Caco-2 (cell line): ENCODE measurements around the gene SLC5A8. TPM values are rescaled to one million over a fixed set of nuclear protein-coding genes. Genes with fewer than 3 reads are reported as not detected.
"Not testable (repeated sequence)": the region's sequence is repeated elsewhere in the genome, so short reads cannot be mapped to it uniquely, and the experiment has no call there.

ENCODE experiments used
- BruUV-seq: library from RNA; stranded (reverse); fragments of 400-500 nt; replicated peaks from 2 replicates; lab custom pipeline; 2021; lab: Mats Ljungman, UMichigan
- CTCF ChIA-PET: fragments of 300-600 bp; sonication (Branson Sonifier 250); formaldehyde crosslinking; loops from one replicate; lab custom pipeline; 2022; ENCODE audit warnings: antibody characterized with exemption; lab: Charles Lee
- POLR2A ChIA-PET: fragments of 300-600 bp; sonication (Branson Sonifier 250); formaldehyde crosslinking; loops from one replicate; lab custom pipeline; 2022; ENCODE audit warnings: antibody characterized with exemption; lab: Charles Lee
- DNase-seq, 2 experiments: peaks; one replicate each; pipeline versions ENCODE4 v3.0.0 to v3.0.0-alpha.2; 2020 to 2022
- H3K27me3 ChIP-seq: replicated peaks from 2 replicates; pipeline ENCODE4 v1.6.0; 2011; ENCODE audit warnings: low read length; ENCODE audit not compliant: control insufficient read depth, insufficient read depth
- H3K36me3 ChIP-seq: 2 replicates; pipeline ENCODE4 v1.5.1; 2011; ENCODE audit warnings: low read length; ENCODE audit not compliant: control insufficient read depth, insufficient read depth
- H3K4me1 ChIP-seq: fragments of 250-450 bp; sonication (Bioruptor Pico); 2 replicates; pipeline ENCODE4 v1.5.1; 2020; ENCODE audit warnings: mild to moderate bottlenecking
- H3K4me3 ChIP-seq: 2 replicates; pipeline ENCODE4 v1.5.1; 2011; ENCODE audit warnings: low read depth, mild to moderate bottlenecking, control low read depth, low read length
- H3K9me3 ChIP-seq: fragments of 250-450 bp; sonication (Bioruptor Pico); 2 replicates; pipeline ENCODE4 v1.5.1; 2020; ENCODE audit warnings: mild to moderate bottlenecking, moderate library complexity
- H3K27ac Mint-ChIP-seq: one replicate; pipeline ENCODE4 v1.8.0; 2022; ENCODE audit warnings: mixed read lengths; ENCODE audit not compliant: unreplicated experiment
- H3K27me3 Mint-ChIP-seq: one replicate; pipeline ENCODE4 v1.8.0; 2022; ENCODE audit warnings: mixed read lengths; ENCODE audit not compliant: insufficient read depth, unreplicated experiment
- H3K36me3 Mint-ChIP-seq: one replicate; pipeline ENCODE4 v1.8.0; 2022; ENCODE audit warnings: mild to moderate bottlenecking, mixed read lengths; ENCODE audit not compliant: insufficient read depth, unreplicated experiment
- H3K4me1 Mint-ChIP-seq: one replicate; pipeline ENCODE4 v1.8.0; 2022; ENCODE audit warnings: low read depth, mixed read lengths; ENCODE audit not compliant: unreplicated experiment
- H3K4me3 Mint-ChIP-seq: one replicate; pipeline ENCODE4 v1.8.0; 2022; ENCODE audit warnings: mild to moderate bottlenecking, moderate library complexity, mixed read lengths; ENCODE audit not compliant: unreplicated experiment
- H3K9me3 Mint-ChIP-seq: one replicate; pipeline ENCODE4 v1.8.0; 2022; ENCODE audit warnings: mixed read lengths; ENCODE audit not compliant: unreplicated experiment
- CTCF ChIP-seq, 2 experiments: fragments of 200-600 bp in 1 of 2; IDR thresholded peaks; 1 replicate in 1 of 2; 2 replicates in 1 of 2; pipeline versions ENCODE4 v1.5.1 to v1.8.0; 2011 to 2022; ENCODE audit warnings: antibody characterized with exemption in 1 of 2, control low read depth in 1 of 2, inconsistent platforms in 1 of 2, low read depth in 1 of 2, low read length in 1 of 2, mild to moderate bottlenecking in 1 of 2, moderate library complexity in 1 of 2; ENCODE audit not compliant: insufficient read depth in 1 of 2, severe bottlenecking in 1 of 2, unreplicated experiment in 1 of 2
- intact Hi-C: fragments of 100-400 bp; cut with micrococcal nuclease; formaldehyde crosslinking; loops from one replicate; pipeline ENCODE4 v1.10.0; 2022; ENCODE audit not compliant: unreplicated experiment
- total RNA-seq: library from RNA; stranded (reverse); gene quantifications from 2 replicates; pipeline ENCODE4 v1.2.3, GENCODE V29; 2022

Gene SLC5A8
- total RNA-seq, 1 experiment from 2014 or later, result not detected

GRCh38 chr12:101166866-101167265 lies 43.2 kb downstream of the SLC5A8 start:
- H3K4me3 ChIP-seq, result no peak overlapping the region
- peaks cover 4% of the 10 kb centered on the region; the same call in 1 of the 2 replicates for H3K9me3 ChIP-seq
- H3K9me3 Mint-ChIP-seq, result no peaks in the 10 kb centered on the region
- intact Hi-C loops, result no loop called here
- H3K4me1 ChIP-seq, result no peaks in the 10 kb centered on the region
- no peaks in the 10 kb centered on the region for H3K4me1 Mint-ChIP-seq
- no peak overlapping the region for H3K27ac Mint-ChIP-seq
- no peaks in the 10 kb centered on the region for H3K36me3 Mint-ChIP-seq
- H3K4me3 Mint-ChIP-seq, result no peak overlapping the region
- DNase-seq, result no peak
- ChIA-PET POLR2A (no interaction called here), CTCF (no interaction called here)
- no peaks in the 10 kb centered on the region for H3K36me3 ChIP-seq
- no peaks in the 10 kb centered on the region for H3K27me3 ChIP-seq
- BruUV-seq, result no TSS peak
- H3K27me3 Mint-ChIP-seq, result peaks cover 26% of the 10 kb centered on the region
- TF ChIP-seq CTCF (IDR thresholded peaks at IDR 0.05; ENCODE audit: insufficient read depth in 1 of 2, low read depth in 1 of 2, low read length in 1 of 2, severe bottlenecking in 1 of 2, unreplicated experiment in 1 of 2), result no peak

GRCh38 chr12:101165319-101165718 lies 44.7 kb downstream of the SLC5A8 start:
- H3K9me3 ChIP-seq, result peaks cover 4% of the 10 kb centered on the region; the same call in 1 of the 2 replicates
- Mint-ChIP-seq H3K27me3 (peaks cover 23% of the 10 kb centered on the region), H3K27ac (no peak overlapping the region), H3K36me3 (no peaks in the 10 kb centered on the region), H3K9me3 (no peaks in the 10 kb centered on the region), H3K4me1 (no peaks in the 10 kb centered on the region), H3K4me3 (no peak overlapping the region)
- no peaks in the 10 kb centered on the region for H3K27me3 ChIP-seq
- no peak for DNase-seq
- no peaks in the 10 kb centered on the region for H3K36me3 ChIP-seq
- TF ChIP-seq CTCF (IDR thresholded peaks at IDR 0.05; ENCODE audit: insufficient read depth in 1 of 2, low read depth in 1 of 2, low read length in 1 of 2, severe bottlenecking in 1 of 2, unreplicated experiment in 1 of 2), result no peak
- no peak overlapping the region for H3K4me3 ChIP-seq
- BruUV-seq, result no TSS peak
- ChIA-PET POLR2A (no interaction called here), CTCF (no interaction called here)
- intact Hi-C loops, result no loop called here
- no peaks in the 10 kb centered on the region for H3K4me1 ChIP-seq

GRCh38 chr12:101145777-101146431 lies 64.1 kb downstream of the SLC5A8 start:
- H3K4me1 ChIP-seq, intact Hi-C loops, H3K27me3 ChIP-seq, BruUV-seq, H3K36me3 Mint-ChIP-seq, H3K9me3 Mint-ChIP-seq, H3K27ac Mint-ChIP-seq, H3K4me1 Mint-ChIP-seq, H3K27me3 Mint-ChIP-seq, H3K36me3 ChIP-seq, H3K9me3 ChIP-seq, POLR2A ChIA-PET, CTCF ChIA-PET: not testable (repeated sequence)
- peak overlapping the region; percentile 80 for H3K4me3 Mint-ChIP-seq
- peak in 1 of 2 experiments; percentile 10 for DNase-seq
- H3K4me3 ChIP-seq, result peak overlapping the region; percentile 53
